Cardiac fibroblast (primary cell): ENCODE results near the gene FHDC1.

Experiments
- DNase-seq, 2 donors: peaks; one replicate each; pipeline versions ENCODE4 v3.0.0 to v3.0.0-alpha.2; 2010; ENCODE audit warnings: low read depth in 2 of 2
- H3K4me3 ChIP-seq, 2 donors: replicated peaks in 1 of 2; 1 replicate in 1 of 2; 2 replicates in 1 of 2; pipeline ENCODE4 v1.5.1; 2011; ENCODE audit warnings: low read depth in 2 of 2, low read length in 2 of 2, mild to moderate bottlenecking in 2 of 2, moderate library complexity in 1 of 2
- CTCF ChIP-seq: IDR thresholded peaks from one replicate; pipeline ENCODE4 v1.5.1; 2011; ENCODE audit warnings: low read depth, mild to moderate bottlenecking, low read length, inconsistent platforms

Gene FHDC1

GRCh38 chr4:153025406-153025805 is 89.3 kb downstream of the FHDC1 start:
- TF ChIP-seq CTCF: no peak
- no peak for DNase-seq
- no peak overlapping the region for H3K4me3 ChIP-seq

GRCh38 chr4:153026591-153027346 is 90.6 kb downstream of the FHDC1 start:
- H3K4me3 ChIP-seq: no peak overlapping the region
- no peak for TF ChIP-seq CTCF
- DNase-seq: no peak

- TF ChIP-seq CTCF: no peak
- DNase-seq: no peak
- H3K4me3 ChIP-seq: no peak overlapping the region
Measured at GRCh38 chr4:153027866-153028265, 91.7 kb downstream of the FHDC1 start.

GRCh38 chr4:153028535-153028934 is 92.4 kb downstream of the FHDC1 start:
- H3K4me3 ChIP-seq: no peak overlapping the region
- no peak for DNase-seq
- TF ChIP-seq CTCF: no peak
